HL-60 (cell line): Measurements from ENCODE around the gene DLX1.

Source experiments
- TF ChIP-seq, protein P1 (sequence below): IDR thresholded peaks from one replicate; pipeline ENCODE4 v1.5.1; 2011; ENCODE audit warnings: low read length, control low read depth, inconsistent platforms; ENCODE audit not compliant: insufficient read depth
- TF ChIP-seq, protein P2 (sequence below): IDR thresholded peaks from 2 replicates; pipeline ENCODE4 v1.6.1; 2012; ENCODE audit warnings: low read depth; ENCODE audit not compliant: insufficient replicate concordance

DNA sequence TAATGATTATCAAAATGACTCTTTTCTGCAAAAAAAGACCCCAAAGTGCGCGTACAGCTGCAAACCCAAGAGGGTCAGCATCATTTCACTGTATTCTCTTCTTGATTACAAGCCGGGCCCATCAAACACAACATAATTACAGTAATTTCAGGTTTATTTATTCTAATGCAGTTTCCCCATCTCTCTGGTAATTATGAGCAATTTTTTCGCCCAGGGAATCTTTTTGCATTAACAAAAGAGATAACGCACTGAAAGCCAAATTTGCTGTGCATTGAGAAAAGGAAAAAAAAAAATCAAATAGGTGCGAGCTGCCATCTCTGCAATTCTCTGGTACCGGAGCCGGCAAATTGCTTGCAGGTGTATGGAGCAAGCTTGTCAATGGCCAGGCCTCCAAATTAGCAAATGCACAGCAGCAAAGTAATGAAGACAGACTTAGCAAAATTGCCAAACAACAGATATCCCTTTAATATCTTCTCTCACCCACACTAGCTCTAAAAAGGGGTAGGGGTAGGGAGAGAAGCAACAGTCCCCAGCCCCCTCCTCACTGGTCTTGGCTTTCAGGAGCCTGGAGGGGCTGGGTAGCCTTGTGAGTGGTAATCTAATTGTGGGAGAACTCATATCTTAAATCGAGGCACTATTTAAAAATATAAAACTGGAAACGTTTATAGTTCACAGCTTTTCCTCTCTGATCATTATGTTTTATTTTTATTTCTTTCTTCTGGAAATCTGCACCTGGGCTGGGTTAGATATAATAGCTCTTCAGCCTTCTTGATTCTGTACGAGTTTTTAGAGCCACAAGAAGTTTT is 6.7 kb downstream of the DLX1 start:
- TF ChIP-seq, protein P1, sequence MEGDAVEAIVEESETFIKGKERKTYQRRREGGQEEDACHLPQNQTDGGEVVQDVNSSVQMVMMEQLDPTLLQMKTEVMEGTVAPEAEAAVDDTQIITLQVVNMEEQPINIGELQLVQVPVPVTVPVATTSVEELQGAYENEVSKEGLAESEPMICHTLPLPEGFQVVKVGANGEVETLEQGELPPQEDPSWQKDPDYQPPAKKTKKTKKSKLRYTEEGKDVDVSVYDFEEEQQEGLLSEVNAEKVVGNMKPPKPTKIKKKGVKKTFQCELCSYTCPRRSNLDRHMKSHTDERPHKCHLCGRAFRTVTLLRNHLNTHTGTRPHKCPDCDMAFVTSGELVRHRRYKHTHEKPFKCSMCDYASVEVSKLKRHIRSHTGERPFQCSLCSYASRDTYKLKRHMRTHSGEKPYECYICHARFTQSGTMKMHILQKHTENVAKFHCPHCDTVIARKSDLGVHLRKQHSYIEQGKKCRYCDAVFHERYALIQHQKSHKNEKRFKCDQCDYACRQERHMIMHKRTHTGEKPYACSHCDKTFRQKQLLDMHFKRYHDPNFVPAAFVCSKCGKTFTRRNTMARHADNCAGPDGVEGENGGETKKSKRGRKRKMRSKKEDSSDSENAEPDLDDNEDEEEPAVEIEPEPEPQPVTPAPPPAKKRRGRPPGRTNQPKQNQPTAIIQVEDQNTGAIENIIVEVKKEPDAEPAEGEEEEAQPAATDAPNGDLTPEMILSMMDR: no peak
- TF ChIP-seq, protein P2, sequence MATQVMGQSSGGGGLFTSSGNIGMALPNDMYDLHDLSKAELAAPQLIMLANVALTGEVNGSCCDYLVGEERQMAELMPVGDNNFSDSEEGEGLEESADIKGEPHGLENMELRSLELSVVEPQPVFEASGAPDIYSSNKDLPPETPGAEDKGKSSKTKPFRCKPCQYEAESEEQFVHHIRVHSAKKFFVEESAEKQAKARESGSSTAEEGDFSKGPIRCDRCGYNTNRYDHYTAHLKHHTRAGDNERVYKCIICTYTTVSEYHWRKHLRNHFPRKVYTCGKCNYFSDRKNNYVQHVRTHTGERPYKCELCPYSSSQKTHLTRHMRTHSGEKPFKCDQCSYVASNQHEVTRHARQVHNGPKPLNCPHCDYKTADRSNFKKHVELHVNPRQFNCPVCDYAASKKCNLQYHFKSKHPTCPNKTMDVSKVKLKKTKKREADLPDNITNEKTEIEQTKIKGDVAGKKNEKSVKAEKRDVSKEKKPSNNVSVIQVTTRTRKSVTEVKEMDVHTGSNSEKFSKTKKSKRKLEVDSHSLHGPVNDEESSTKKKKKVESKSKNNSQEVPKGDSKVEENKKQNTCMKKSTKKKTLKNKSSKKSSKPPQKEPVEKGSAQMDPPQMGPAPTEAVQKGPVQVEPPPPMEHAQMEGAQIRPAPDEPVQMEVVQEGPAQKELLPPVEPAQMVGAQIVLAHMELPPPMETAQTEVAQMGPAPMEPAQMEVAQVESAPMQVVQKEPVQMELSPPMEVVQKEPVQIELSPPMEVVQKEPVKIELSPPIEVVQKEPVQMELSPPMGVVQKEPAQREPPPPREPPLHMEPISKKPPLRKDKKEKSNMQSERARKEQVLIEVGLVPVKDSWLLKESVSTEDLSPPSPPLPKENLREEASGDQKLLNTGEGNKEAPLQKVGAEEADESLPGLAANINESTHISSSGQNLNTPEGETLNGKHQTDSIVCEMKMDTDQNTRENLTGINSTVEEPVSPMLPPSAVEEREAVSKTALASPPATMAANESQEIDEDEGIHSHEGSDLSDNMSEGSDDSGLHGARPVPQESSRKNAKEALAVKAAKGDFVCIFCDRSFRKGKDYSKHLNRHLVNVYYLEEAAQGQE: no peak
